Left lung (tissue), 10 donors: Measurements from ENCODE around the gene AVL9. TPM values are rescaled to one million over a fixed set of nuclear protein-coding genes. Genes with fewer than 3 reads are reported as not detected.

ENCODE experiments used
- ATAC-seq: fragments of 200-7000 bp; cut with Tn5 transposase; one replicate; pipeline ENCODE4 v1.9.1; 2020; ENCODE audit warnings: moderate library complexity
- DNase-seq, 4 donors: peaks; one replicate each; pipeline ENCODE4 v3.0.0-alpha.2; 2013 to 2020
- H3K27ac ChIP-seq, 2 donors: fragments of 200-600 bp; sonication (generic) in 1 of 2; one replicate each; pipeline versions ENCODE4 v1.5.0 to v1.8.0; 2020 to 2021
- H3K27me3 ChIP-seq, 2 donors: fragments of 200-600 bp; sonication (generic) in 1 of 2; one replicate each; pipeline versions ENCODE4 v1.5.0 to v1.8.0; 2020 to 2021
- H3K36me3 ChIP-seq, 2 donors: fragments of 200-600 bp; sonication (generic) in 1 of 2; one replicate each; pipeline versions ENCODE4 v1.5.0 to v1.8.0; 2020 to 2021
- H3K4me1 ChIP-seq, 2 donors: fragments of 200-600 bp; one replicate each; pipeline ENCODE4 v1.8.0; 2021
- H3K4me3 ChIP-seq, 2 donors: fragments of 200-600 bp; sonication (generic) in 1 of 2; one replicate each; pipeline versions ENCODE4 v1.5.0 to v1.8.0; 2020 to 2021; ENCODE audit warnings: mild to moderate bottlenecking in 1 of 2
- H3K9me3 ChIP-seq, 2 donors: fragments of 200-600 bp; sonication (generic) in 1 of 2; one replicate each; pipeline versions ENCODE4 v1.5.0 to v1.8.0; 2020 to 2021
- CTCF ChIP-seq, 2 donors: fragments of 200-600 bp; sonication (generic) in 1 of 2; IDR thresholded peaks; one replicate each; pipeline versions ENCODE4 v1.5.0 to v1.8.0; 2021; ENCODE audit warnings: antibody characterized with exemption in 2 of 2
- intact Hi-C, 2 donors: fragments of 100-400 bp; cut with DNase I; formaldehyde crosslinking; loops; one replicate each; pipeline versions ENCODE4 v1.11.2 to v1.14.2; 2022
- polyA plus RNA-seq, 6 donors: library from polyadenylated mRNA; unstranded; fragments of 120-200 nt; gene quantifications; one replicate each; pipeline ENCODE4 v1.2.1, GENCODE V29; 2013; ENCODE audit not compliant: insufficient read length in 6 of 6
- total RNA-seq, 2 donors: library from RNA; stranded (reverse); fragmentation: NEBNext Ultra II Directional; extraction: Animal tissue kit (Norgen Biotek cat#: 25700); gene quantifications; one replicate each; pipeline ENCODE4 v1.2.1, GENCODE V29; 2021
- donor health status: DM: no; HTN: yes; CAD: no.
- donor health status: DM: no; HTN: no; CAD: no.

The AVL9 gene
- total and polyA plus RNA-seq, 8 donors = 27.6 to 44.2 (median 30.8) TPM

GRCh38 chr7:32479574-32480200, 15.6 kb upstream of the AVL9 start:
- no peaks in the 10 kb centered on the region for H3K4me1 ChIP-seq
- H3K27me3 ChIP-seq = peaks cover 0 to 5% of the 10 kb centered on the region in 2 donors
- no peak overlapping the region for H3K27ac ChIP-seq
- DNase-seq = peak in 1 of 4 donors; percentile 16
- H3K36me3 ChIP-seq = no peaks in the 10 kb centered on the region
- no peak overlapping the region for H3K4me3 ChIP-seq
- ATAC-seq = peak; percentile 61
- intact Hi-C loops = loop anchor here in 1 of 2 donors (10.0 kb wide), 1 partner anchor 265 kb away; no protein-coding TSS in a partner anchor
- no peaks in the 10 kb centered on the region for H3K9me3 ChIP-seq
- TF ChIP-seq CTCF (IDR thresholded peaks at IDR 0.05) = peak; percentile 18 to 77

DNA sequence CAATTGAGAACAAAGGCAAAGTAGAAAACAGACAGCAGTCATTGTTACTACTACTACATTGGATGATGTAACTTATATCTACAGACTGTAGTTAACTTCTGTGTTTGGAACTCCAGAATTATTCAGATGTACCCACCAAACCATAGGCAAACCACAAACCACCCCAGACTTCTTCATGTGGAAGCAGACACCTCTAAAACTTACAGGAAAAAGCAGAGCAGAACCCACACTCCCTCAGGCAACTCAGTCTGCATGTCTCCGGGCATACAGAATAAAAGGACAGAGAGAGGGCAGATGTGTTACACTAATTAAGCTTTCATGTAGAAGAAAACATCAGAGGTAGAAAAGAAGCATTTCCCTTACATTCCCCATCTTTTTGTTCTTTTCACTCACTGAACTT, 14.1 kb upstream of the AVL9 start:
- Histone ChIP-seq H3K4me1 (no peaks in the 10 kb centered on the region), H3K27ac (no peak overlapping the region), H3K27me3 (no peaks in the 10 kb centered on the region), H3K36me3 (peaks cover 0 to 6% of the 10 kb centered on the region in 2 donors), H3K9me3 (no peaks in the 10 kb centered on the region), H3K4me3 (no peak overlapping the region)
- DNase-seq = no peak
- no peak for ATAC-seq
- intact Hi-C loops = loop anchor here in 1 of 2 donors (10.0 kb wide), 1 partner anchor 266 kb away; no protein-coding TSS in a partner anchor
- no peak for TF ChIP-seq CTCF (IDR thresholded peaks at IDR 0.05)

GRCh38 chr7:32481921-32482320, 13.4 kb upstream of the AVL9 start:
- intact Hi-C loops = loop anchor here in 1 of 2 donors (10.0 kb wide), 1 partner anchor 267 kb away; no protein-coding TSS in a partner anchor
- no peaks in the 10 kb centered on the region for H3K4me1 ChIP-seq
- no peaks in the 10 kb centered on the region for H3K27me3 ChIP-seq
- H3K36me3 ChIP-seq = peaks cover 0 to 13% of the 10 kb centered on the region in 2 donors
- no peak for DNase-seq
- H3K27ac ChIP-seq = no peak overlapping the region
- TF ChIP-seq CTCF (IDR thresholded peaks at IDR 0.05) = no peak
- H3K4me3 ChIP-seq = no peak overlapping the region
- H3K9me3 ChIP-seq = no peaks in the 10 kb centered on the region
- ATAC-seq = no peak

- ATAC-seq (no peak), DNase-seq (no peak)
- peaks cover 3 to 25% of the 10 kb centered on the region in 2 donors for H3K4me1 ChIP-seq
- H3K27ac ChIP-seq = peak overlapping the region; percentile 86 to 89
- intact Hi-C loops = loop anchor here in 1 of 2 donors (10.0 kb wide), 1 partner anchor 275 kb away; no protein-coding TSS in a partner anchor
- no peak for TF ChIP-seq CTCF (IDR thresholded peaks at IDR 0.05)
- peaks cover 0 to 20% of the 10 kb centered on the region in 2 donors for H3K36me3 ChIP-seq
- peak overlapping the region; percentile 73 to 76 for H3K4me3 ChIP-seq
- no peaks in the 10 kb centered on the region for H3K9me3 ChIP-seq
- no peaks in the 10 kb centered on the region for H3K27me3 ChIP-seq
Observed at GRCh38 chr7:32489788-32490126, 5.5 kb upstream of the AVL9 start.

GRCh38 chr7:32490127-32490796, 5.0 kb upstream of the AVL9 start, which contains the start of gene LSM5:
LSM5 (minus strand) TSS chr7:32490380; CDS start chr7:32490365, 15 bp downstream.
- ATAC-seq (peak; percentile 87), DNase-seq (peak; percentile 91 to 94 (median 94))
- Histone ChIP-seq H3K4me1 (peaks cover 3 to 25% of the 10 kb centered on the region in 2 donors), H3K4me3 (peak within 1 kb of the TSS; percentile 73 to 76), H3K36me3 (peaks cover 0 to 20% of the 10 kb centered on the region in 2 donors), H3K9me3 (no peaks in the 10 kb centered on the region), H3K27ac (peak within 1 kb of the TSS; percentile 86 to 89), H3K27me3 (no peaks in the 10 kb centered on the region)
- intact Hi-C loops = no loop called here
- TF ChIP-seq CTCF (IDR thresholded peaks at IDR 0.05) = no peak
